ENCODE results near the gene TRNT1. TPM values are rescaled to one million over a fixed set of nuclear protein-coding genes. Genes with fewer than 3 reads are reported as not detected.
A peak's percentile ranks its signal among the peaks of the same experiment; 100 is the strongest.

Gene TRNT1
- total and polyA plus RNA-seq, 3 donors from 2014 or later, result 16.8 to 32.4 (median 26.4) TPM

DNA sequence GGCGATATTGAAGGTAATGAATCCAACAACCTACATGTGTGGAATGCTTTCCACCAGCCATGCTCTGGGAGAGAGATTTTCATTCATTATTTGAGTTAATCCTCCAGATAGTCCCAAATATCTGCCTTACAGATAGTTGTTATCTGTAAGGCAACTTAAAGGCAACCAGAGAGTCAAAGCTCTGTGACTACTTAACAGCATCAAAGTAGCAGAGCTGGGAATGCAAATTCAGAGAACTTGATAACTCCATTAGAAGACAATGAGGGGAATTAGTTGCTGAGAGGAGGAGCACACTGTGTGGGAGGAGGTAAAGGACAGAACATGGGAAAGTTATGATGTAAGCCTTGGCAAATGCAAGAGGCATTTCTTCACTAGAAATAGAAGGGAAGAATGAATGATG, 63.2 kb downstream of the TRNT1 start:
- 88 to 95% methylated on average over 1 of the region's 1 CpG for WGBS, 2 donors
- no peaks in the 10 kb centered on the region for H3K9me3 ChIP-seq
- peak; percentile 22 for DNase-seq
- intact Hi-C loops (cut with DNase I; ENCODE audit: low total_unique reads), result loop anchor here (10.0 kb wide), 1 partner anchor 1095 kb away; no protein-coding TSS in a partner anchor
- no peak for TF ChIP-seq POLR2A (IDR thresholded peaks at IDR 0.05)
- TF ChIP-seq, protein P1, sequence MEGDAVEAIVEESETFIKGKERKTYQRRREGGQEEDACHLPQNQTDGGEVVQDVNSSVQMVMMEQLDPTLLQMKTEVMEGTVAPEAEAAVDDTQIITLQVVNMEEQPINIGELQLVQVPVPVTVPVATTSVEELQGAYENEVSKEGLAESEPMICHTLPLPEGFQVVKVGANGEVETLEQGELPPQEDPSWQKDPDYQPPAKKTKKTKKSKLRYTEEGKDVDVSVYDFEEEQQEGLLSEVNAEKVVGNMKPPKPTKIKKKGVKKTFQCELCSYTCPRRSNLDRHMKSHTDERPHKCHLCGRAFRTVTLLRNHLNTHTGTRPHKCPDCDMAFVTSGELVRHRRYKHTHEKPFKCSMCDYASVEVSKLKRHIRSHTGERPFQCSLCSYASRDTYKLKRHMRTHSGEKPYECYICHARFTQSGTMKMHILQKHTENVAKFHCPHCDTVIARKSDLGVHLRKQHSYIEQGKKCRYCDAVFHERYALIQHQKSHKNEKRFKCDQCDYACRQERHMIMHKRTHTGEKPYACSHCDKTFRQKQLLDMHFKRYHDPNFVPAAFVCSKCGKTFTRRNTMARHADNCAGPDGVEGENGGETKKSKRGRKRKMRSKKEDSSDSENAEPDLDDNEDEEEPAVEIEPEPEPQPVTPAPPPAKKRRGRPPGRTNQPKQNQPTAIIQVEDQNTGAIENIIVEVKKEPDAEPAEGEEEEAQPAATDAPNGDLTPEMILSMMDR (IDR thresholded peaks at IDR 0.05), result no peak
- H3K4me1 ChIP-seq, result peaks cover 4% of the 10 kb centered on the region
- H3K36me3 ChIP-seq (ENCODE audit: low read depth, missing control alignments), result no peaks in the 10 kb centered on the region
- H3K27me3 ChIP-seq, result no peaks in the 10 kb centered on the region
- no peak overlapping the region for H3K27ac ChIP-seq
- H3K4me3 ChIP-seq, result no peak overlapping the region

DNA sequence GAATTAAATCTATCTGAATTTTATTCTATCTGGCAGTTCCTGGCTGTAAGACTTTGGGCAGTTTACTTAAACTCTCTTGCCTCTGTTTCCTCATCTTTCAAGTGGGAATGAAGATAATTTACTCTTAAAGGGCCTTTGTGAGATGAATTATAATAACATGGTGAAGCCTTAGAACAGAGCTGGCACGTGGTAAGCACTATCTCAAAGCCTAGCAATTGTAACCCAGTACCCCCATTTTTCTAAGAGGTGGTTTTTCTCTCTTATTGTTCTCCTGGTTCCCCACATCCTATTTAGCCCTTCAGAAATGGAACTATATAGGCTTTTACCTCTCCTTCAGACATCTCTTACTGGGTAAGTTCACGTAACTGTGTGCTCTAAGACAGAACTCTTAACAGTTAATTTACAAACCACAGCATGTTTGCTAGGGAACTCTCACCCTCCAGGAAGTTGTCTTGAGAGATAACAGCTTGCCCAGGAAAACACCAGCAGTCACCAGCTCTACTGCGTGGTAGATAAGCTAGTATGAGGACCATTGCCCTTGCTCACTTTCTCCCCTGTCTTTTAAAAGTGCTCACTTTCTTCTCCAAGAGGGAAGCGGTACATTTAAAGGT, 65.0 kb downstream of the TRNT1 start:
- intact Hi-C loops (cut with DNase I; ENCODE audit: low total_unique reads), result loop anchor here (10.0 kb wide), 1 partner anchor 1093 kb away; no protein-coding TSS in a partner anchor

DNA sequence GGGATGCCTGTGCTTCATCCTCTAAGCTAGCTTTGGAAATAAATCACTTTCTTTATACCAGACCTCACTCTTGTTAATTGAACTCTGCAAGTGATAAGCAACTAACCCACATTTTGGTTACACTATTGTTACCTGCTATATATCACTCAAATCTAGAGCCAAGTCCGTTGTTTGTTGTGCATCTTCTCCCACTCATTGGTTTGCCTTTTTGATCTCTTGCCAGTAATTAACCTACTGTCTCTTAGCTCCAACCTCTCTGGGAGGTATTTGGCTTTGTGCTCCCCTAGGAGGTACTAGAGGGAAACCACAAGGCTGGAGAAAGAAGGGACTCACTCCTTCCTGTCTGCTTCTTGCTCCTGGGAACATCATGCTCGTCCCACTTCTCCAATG, 65.5 kb downstream of the TRNT1 start:
- Histone ChIP-seq H3K9me3 (no peaks in the 10 kb centered on the region), H3K4me3 (no peak overlapping the region), H3K27me3 (no peaks in the 10 kb centered on the region), H3K27ac (no peak overlapping the region), H3K4me1 (peaks cover 4% of the 10 kb centered on the region), H3K36me3 (ENCODE audit: low read depth, missing control alignments) (no peaks in the 10 kb centered on the region)
- intact Hi-C loops (cut with DNase I; ENCODE audit: low total_unique reads), result loop anchor here (10.0 kb wide), 1 partner anchor 1093 kb away; no protein-coding TSS in a partner anchor
- DNase-seq, result no peak
- no peak for TF ChIP-seq POLR2A (IDR thresholded peaks at IDR 0.05)
- TF ChIP-seq, protein P1 (IDR thresholded peaks at IDR 0.05), result no peak
- 36 to 43% methylated on average over 2 of the region's 2 CpGs for WGBS, 2 donors

More for the DNA sequence above, 65.0 kb downstream of the TRNT1 start:
- no peak for TF ChIP-seq POLR2A (IDR thresholded peaks at IDR 0.05)
- TF ChIP-seq, protein P1 (IDR thresholded peaks at IDR 0.05), result no peak
- no peaks in the 10 kb centered on the region for H3K27me3 ChIP-seq
- no peak overlapping the region for H3K27ac ChIP-seq
- no peak for DNase-seq
- WGBS, 2 donors, result 57 to 59% methylated on average over 4 of the region's 4 CpGs
- no peak overlapping the region for H3K4me3 ChIP-seq
- no peaks in the 10 kb centered on the region for H3K36me3 ChIP-seq (ENCODE audit: low read depth, missing control alignments)
- peaks cover 4% of the 10 kb centered on the region for H3K4me1 ChIP-seq
- no peaks in the 10 kb centered on the region for H3K9me3 ChIP-seq

DNA sequence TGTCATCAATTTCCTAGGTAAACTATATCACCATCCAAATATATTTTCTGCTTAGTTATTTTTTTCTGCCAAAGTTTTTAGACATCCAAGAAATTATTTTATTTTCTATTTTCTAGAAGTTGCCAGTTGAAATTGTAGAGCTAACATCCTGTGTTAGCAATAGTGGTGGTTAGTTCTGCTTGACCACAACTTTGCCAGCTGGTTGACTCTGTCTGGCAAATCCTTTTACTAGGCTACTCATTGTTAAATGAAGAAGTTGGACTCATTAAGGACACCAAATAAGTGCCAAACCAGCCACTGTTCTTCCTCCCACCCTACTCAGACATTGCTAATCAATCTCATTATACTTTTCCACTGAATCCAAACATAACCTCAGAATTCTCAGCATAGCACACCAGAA, 68.1 kb downstream of the TRNT1 start:
- intact Hi-C loops (cut with DNase I; ENCODE audit: low total_unique reads), result loop anchor here (10.0 kb wide), 1 partner anchor 1090 kb away; no protein-coding TSS in a partner anchor
- DNase-seq, result no peak
- TF ChIP-seq POLR2A (IDR thresholded peaks at IDR 0.05), result no peak
- TF ChIP-seq, protein P1 (IDR thresholded peaks at IDR 0.05), result no peak

More for the DNA sequence above, 68.1 kb downstream of the TRNT1 start:
- no peaks in the 10 kb centered on the region for H3K4me1 ChIP-seq
- no peaks in the 10 kb centered on the region for H3K9me3 ChIP-seq
- H3K27ac ChIP-seq, result no peak overlapping the region
- no peaks in the 10 kb centered on the region for H3K27me3 ChIP-seq
- H3K4me3 ChIP-seq, result no peak overlapping the region
- H3K36me3 ChIP-seq (ENCODE audit: low read depth, missing control alignments), result no peaks in the 10 kb centered on the region

All from testis (tissue), 3 donors.